ENCODE data around the gene MAML3. TPM values are rescaled to one million over a fixed set of nuclear protein-coding genes. Genes with fewer than 3 reads are reported as not detected.

Gene MAML3
- total and polyA plus RNA-seq, 8 donors: 1.7 to 20.3 (median 8.4) TPM

- WGBS, 5 donors: 83 to 87% (median 86%) methylated on average over 7 of the region's 7 CpGs
- H3K27me3 ChIP-seq: no peaks in the 10 kb centered on the region
- no peaks in the 10 kb centered on the region for H3K9me3 ChIP-seq
- no peak overlapping the region for H3K4me3 ChIP-seq
- TF ChIP-seq CTCF (IDR thresholded peaks at IDR 0.05) (no peak), POLR2AphosphoS5 (IDR thresholded peaks at IDR 0.05) (no peak), EP300 (IDR thresholded peaks at IDR 0.05) (no peak), POLR2A (IDR thresholded peaks at IDR 0.05) (no peak)
- no peaks in the 10 kb centered on the region for H3K36me3 ChIP-seq
- intact Hi-C loops (cut with DNase I; ENCODE audit: low total_unique reads): no loop called here
- peaks cover 0 to 75% (median 34%) of the 10 kb centered on the region in 4 donors for H3K4me1 ChIP-seq
- DNase-seq: no peak
- peak overlapping the region in 3 of 5 donors; percentile 44 to 54 (median 46) for H3K27ac ChIP-seq
These were observed 71.6 kb downstream of the MAML3 start for GRCh38 chr4:140082391-140082755.

GRCh38 chr4:140081641-140082390 lies 72.2 kb downstream of the MAML3 start:
- Histone ChIP-seq H3K27me3 (no peaks in the 10 kb centered on the region), H3K9me3 (no peaks in the 10 kb centered on the region), H3K4me1 (peaks cover 0 to 75% (median 34%) of the 10 kb centered on the region in 4 donors), H3K4me3 (no peak overlapping the region), H3K36me3 (no peaks in the 10 kb centered on the region), H3K27ac (peak overlapping the region in 3 of 5 donors; percentile 44 to 54 (median 46))
- no peak for DNase-seq
- TF ChIP-seq POLR2AphosphoS5 (IDR thresholded peaks at IDR 0.05): no peak
- TF ChIP-seq CTCF (IDR thresholded peaks at IDR 0.05): no peak
- TF ChIP-seq POLR2A (IDR thresholded peaks at IDR 0.05): no peak
- no peak for TF ChIP-seq EP300 (IDR thresholded peaks at IDR 0.05)
- 58 to 70% (median 59%) methylated on average over 8 of the region's 8 CpGs for WGBS, 5 donors
- intact Hi-C loops (cut with DNase I; ENCODE audit: low total_unique reads): no loop called here

- peak overlapping the region in 1 of 5 donors; percentile 21 for H3K27ac ChIP-seq
- intact Hi-C loops (cut with DNase I; ENCODE audit: low total_unique reads): no loop called here
- 60 to 64% (median 62%) methylated on average over 2 of the region's 2 CpGs for WGBS, 5 donors
These were observed 73.1 kb downstream of the MAML3 start for GRCh38 chr4:140080883-140081282.

GRCh38 chr4:140078366-140078765 lies 75.6 kb downstream of the MAML3 start:
- Histone ChIP-seq H3K27me3 (no peaks in the 10 kb centered on the region), H3K9me3 (no peaks in the 10 kb centered on the region), H3K4me1 (peaks cover 0 to 46% (median 18%) of the 10 kb centered on the region in 4 donors), H3K36me3 (no peaks in the 10 kb centered on the region), H3K4me3 (no peak overlapping the region), H3K27ac (no peak overlapping the region)
- intact Hi-C loops (cut with DNase I; ENCODE audit: low total_unique reads): no loop called here
- TF ChIP-seq CTCF (IDR thresholded peaks at IDR 0.05) (no peak), POLR2A (IDR thresholded peaks at IDR 0.05) (no peak), POLR2AphosphoS5 (IDR thresholded peaks at IDR 0.05) (no peak), EP300 (IDR thresholded peaks at IDR 0.05) (no peak)
- 63 to 89% (median 80%) methylated on average over 2 of the region's 2 CpGs for WGBS, 5 donors
- DNase-seq: no peak

More at GRCh38 chr4:140080883-140081282, 73.1 kb downstream of the MAML3 start:
- no peaks in the 10 kb centered on the region for H3K36me3 ChIP-seq
- no peaks in the 10 kb centered on the region for H3K27me3 ChIP-seq
- peaks cover 0 to 70% (median 34%) of the 10 kb centered on the region in 4 donors for H3K4me1 ChIP-seq
- H3K4me3 ChIP-seq: no peak overlapping the region
- TF ChIP-seq EP300 (IDR thresholded peaks at IDR 0.05): no peak
- TF ChIP-seq CTCF (IDR thresholded peaks at IDR 0.05): no peak
- TF ChIP-seq POLR2AphosphoS5 (IDR thresholded peaks at IDR 0.05): no peak
- TF ChIP-seq POLR2A (IDR thresholded peaks at IDR 0.05): no peak
- no peaks in the 10 kb centered on the region for H3K9me3 ChIP-seq
- DNase-seq: no peak
